HepG2 (cell line): ENCODE data around the gene MTHFD1. TPM values are rescaled to one million over a fixed set of nuclear protein-coding genes. Genes with fewer than 3 reads are reported as not detected.
"Not testable (repeated sequence)": the region's sequence is repeated elsewhere in the genome, so short reads cannot be mapped to it uniquely, and the experiment has no call there.

ENCODE experiments used
- ATAC-seq: fragments of 200-7000 bp; cut with Tn5 transposase; 3 replicates; pipeline ENCODE4 v1.9.1; 2020; ENCODE audit warnings: mild to moderate bottlenecking, moderate library complexity
- BruUV-seq: library from RNA; stranded (reverse); fragments of 400-500 nt; replicated peaks from 2 replicates; lab custom pipeline; 2021; lab: Mats Ljungman, UMichigan
- CTCF ChIA-PET: fragments of 300-600 bp; formaldehyde crosslinking; extraction: SDS; loops from one replicate; lab custom pipeline; 2021; ENCODE audit warnings: low total read pairs, inconsistent platforms, low intra/inter-chr PET ratio; lab: Yijun Ruan, JAX
- POLR2A ChIA-PET: fragments of 350-600 bp; sonication (Branson Sonifier 250); formaldehyde crosslinking; loops from one replicate; lab custom pipeline; 2020; ENCODE audit warnings: antibody characterized with exemption, inconsistent platforms; lab: Yijun Ruan, JAX
- DNase-seq: peaks from one replicate; pipeline ENCODE4 v3.0.0-alpha.2; 2015; ENCODE audit warnings: low spot score
- FAIRE-seq: peaks from 3 replicates; lab custom pipeline; 2011; peaks lifted over from hg19 to GRCh38; lab: Jason Lieb, UNC
- H2AFZ ChIP-seq: one replicate; pipeline ENCODE4 v1.6.1; 2011; ENCODE audit warnings: low read length, inconsistent platforms
- H3K27ac ChIP-seq: fragments of 300-600 bp; 3 replicates; pipeline ENCODE4 v1.8.0; 2011; ENCODE audit warnings: mixed run types, mild to moderate bottlenecking, mixed read lengths, low read length, inconsistent platforms; ENCODE audit not compliant: insufficient read depth; ENCODE audit errors: extremely low read length
- H3K27me3 ChIP-seq, 2 experiments: fragments of 200-600 bp in 1 of 2; 2 replicates in 1 of 2; 3 replicates in 1 of 2; pipeline versions ENCODE4 v1.6.0 to v1.8.0; 2011; ENCODE audit warnings: low read length in 2 of 2, mild to moderate bottlenecking in 2 of 2, moderate library complexity in 2 of 2, inconsistent platforms in 1 of 2; ENCODE audit not compliant: insufficient read depth in 2 of 2, control insufficient read depth in 1 of 2
- H3K36me3 ChIP-seq, 2 experiments: fragments of 200-600 bp in 1 of 2; replicated peaks in 1 of 2; 2 replicates in 1 of 2; 3 replicates in 1 of 2; pipeline versions ENCODE4 v1.5.1 to v1.8.0; 2011; ENCODE audit warnings: low read length in 2 of 2, inconsistent platforms in 1 of 2; ENCODE audit not compliant: insufficient read depth in 2 of 2, control insufficient read depth in 1 of 2
- H3K4me1 ChIP-seq: 2 replicates; pipeline ENCODE4 v1.5.1; 2012; ENCODE audit warnings: low read length, inconsistent platforms; ENCODE audit not compliant: insufficient read depth
- H3K4me2 ChIP-seq: 2 replicates; pipeline ENCODE4 v1.6.0; 2011; ENCODE audit warnings: low read depth, low read length, inconsistent platforms
- H3K4me3 ChIP-seq, 3 experiments: fragments of 200-600 bp in 1 of 3; sonication (generic), shearing (Covaris generic) in 1 of 3; replicated peaks in 1 of 3; 2 replicates each; pipeline ENCODE4 v1.5.1; 2011 to 2016; ENCODE audit warnings: low read length in 3 of 3, inconsistent platforms in 2 of 3, low read depth in 2 of 3, mild to moderate bottlenecking in 2 of 3, control low read depth in 1 of 3, mixed read lengths in 1 of 3; ENCODE audit not compliant: insufficient read depth in 1 of 3
- H3K79me2 ChIP-seq: one replicate; pipeline ENCODE4 v1.6.1; 2011; ENCODE audit warnings: low read length, inconsistent platforms; ENCODE audit not compliant: insufficient read depth
- H3K9ac ChIP-seq: 2 replicates; pipeline ENCODE4 v1.6.0; 2011; ENCODE audit warnings: mild to moderate bottlenecking, low read depth, low read length, inconsistent platforms; ENCODE audit not compliant: insufficient read depth
- H3K9me3 ChIP-seq: 2 replicates; pipeline ENCODE4 v1.5.1; 2012; ENCODE audit warnings: mild to moderate bottlenecking, low read length
- H4K20me1 ChIP-seq: 2 replicates; pipeline ENCODE4 v1.6.0; 2011; ENCODE audit warnings: inconsistent platforms, mild to moderate bottlenecking, low read length, moderate library complexity; ENCODE audit not compliant: insufficient read depth
- CCDC6 ChIP-seq: sonication (generic); formaldehyde crosslinking; IDR thresholded peaks from 2 replicates; pipeline ENCODE4 v1.8.1; 2022; ENCODE audit warnings: mild to moderate bottlenecking, missing genetic modification reagents, moderate library complexity
- GRHL1 ChIP-seq: sonication (generic); formaldehyde crosslinking; conservative IDR thresholded peaks from 2 replicates; pipeline ENCODE4 v1.8.0; 2022; ENCODE audit warnings: missing genetic modification reagents
- MAX ChIP-seq: IDR thresholded peaks from 2 replicates; pipeline ENCODE4 v1.6.1; 2012; ENCODE audit warnings: inconsistent platforms
- MLXIP ChIP-seq: sonication (generic); formaldehyde crosslinking; IDR thresholded peaks from 2 replicates; pipeline ENCODE4 v1.9.0; 2021; ENCODE audit warnings: missing genetic modification reagents, borderline replicate concordance
- ZNF441 ChIP-seq: sonication (generic); formaldehyde crosslinking; IDR thresholded peaks from 2 replicates; pipeline ENCODE4 v1.7.0; 2021; ENCODE audit warnings: missing genetic modification reagents, borderline replicate concordance
- WGBS: methylation state at CpG from one replicate; pipeline ENCODE4 v1.1.6; 2017; ENCODE audit warnings: low lambda C conversion rate; 5-methylcytosine and 5-hydroxymethylcytosine counted together
- in situ Hi-C: cut with HindIII; loops from 2 replicates; pipeline ENCODE4 v1.10.0; 2017; ENCODE audit warnings: low pct_unique_long_range_greater_than_20kb; ENCODE audit not compliant: extremely low pct_ligation_motif_present
- intact Hi-C: fragments of 100-400 bp; cut with micrococcal nuclease; formaldehyde crosslinking; loops from one replicate; pipeline ENCODE4 v1.10.0; 2022; ENCODE audit not compliant: unreplicated experiment
- polyA plus RNA-seq, 8 experiments: library from polyadenylated mRNA; depleted of rRNA in 3 of 8; stranded (reverse) in 7 of 8; unstranded in 1 of 8; fragments of >200 nt; fragmentation: Illumina TruSeq in 4 of 8; extraction: Trizol in 4 of 8; gene quantifications; 2 replicates each; pipeline versions ENCODE4 v1.2.1 to v1.2.3, GENCODE V29; 2011 to 2016; ENCODE audit warnings: low read depth in 4 of 8, missing spikeins in 1 of 8, mixed read lengths in 1 of 8; ENCODE audit not compliant: insufficient read depth in 1 of 8
- total RNA-seq, 5 experiments: library from RNA; depleted of rRNA; stranded (reverse); fragments of >200 nt; fragmentation: Illumina TruSeq; extraction: Trizol; gene quantifications; 2 replicates each; pipeline ENCODE4 v1.2.3, GENCODE V29; 2016; ENCODE audit warnings: low read depth in 1 of 5

The MTHFD1 gene
- total and polyA plus RNA-seq, 2 of the 13 experiments (the other 11 are each of a cell fraction or from before 2014, with no cell fraction given), result 31.0 to 106 TPM

- TF ChIP-seq CCDC6, result no peak
- no peak for TF ChIP-seq MAX
- no peak for TF ChIP-seq ZNF441 (CRISPR knock-in tag)
- TF ChIP-seq MLXIP (CRISPR knock-in tag), result no peak
- no peak for TF ChIP-seq GRHL1 (CRISPR knock-in tag)
Measured at GRCh38 chr14:64364907-64365306, 23.2 kb upstream of the MTHFD1 start (continued).

GRCh38 chr14:64365358-64365889 is 22.7 kb upstream of the MTHFD1 start:
- H3K27me3 ChIP-seq, H3K4me1 ChIP-seq, CTCF ChIA-PET, BruUV-seq, H3K9me3 ChIP-seq, in situ Hi-C loops, intact Hi-C loops, FAIRE-seq, H2AFZ ChIP-seq, H3K9ac ChIP-seq, H3K79me2 ChIP-seq, H3K36me3 ChIP-seq, DNase-seq, ATAC-seq, H3K27ac ChIP-seq, H3K4me2 ChIP-seq, H4K20me1 ChIP-seq, H3K4me3 ChIP-seq: not testable (repeated sequence)
- POLR2A ChIA-PET, result interaction anchor here (0.8 kb wide), 1 partner anchor 9 kb away, joined by 4 read pairs; no protein-coding TSS in a partner anchor
- WGBS, result 65% methylated on average over 8 of the region's 9 CpGs
